IMR-90 (cell line): ENCODE data around the gene NPM1. TPM values are rescaled to one million over a fixed set of nuclear protein-coding genes. Genes with fewer than 3 reads are reported as not detected.

Source experiments
- ATAC-seq: fragments of 200-7000 bp; cut with Tn5 transposase; 2 replicates; pipeline ENCODE4 v1.9.1; 2020; ENCODE audit warnings: low read depth, mild to moderate bottlenecking, moderate library complexity
- BruUV-seq: library from RNA; stranded (reverse); fragments of 400-500 nt; replicated peaks from 2 replicates; lab custom pipeline; 2021; lab: Mats Ljungman, UMichigan
- CTCF ChIA-PET: fragments of 300-600 bp; formaldehyde crosslinking; extraction: SDS; loops from one replicate; lab custom pipeline; 2021; ENCODE audit warnings: antibody characterized with exemption; lab: Yijun Ruan, JAX
- POLR2A ChIA-PET: fragments of 300-600 bp; sonication (Branson Sonifier 250); formaldehyde crosslinking; loops from one replicate; lab custom pipeline; 2022; ENCODE audit warnings: antibody characterized with exemption; ENCODE audit not compliant: unreplicated experiment; lab: Charles Lee
- DNase-seq: peaks from one replicate; pipeline ENCODE4 v3.0.0; 2013
- H2AFZ ChIP-seq: replicated peaks from 2 replicates; pipeline ENCODE3; 2013; ENCODE audit warnings: low read length, mild to moderate bottlenecking; ENCODE audit not compliant: poor library complexity
- H2AK5ac ChIP-seq: 2 replicates; pipeline ENCODE4 v1.6.1; 2013; ENCODE audit warnings: low read depth, low read length, inconsistent platforms
- H2AK9ac ChIP-seq: replicated peaks from 2 replicates; pipeline ENCODE3; 2013; ENCODE audit warnings: mild to moderate bottlenecking, low read depth, low read length, moderate library complexity; ENCODE audit not compliant: poor library complexity
- H2BK120ac ChIP-seq: 2 replicates; pipeline ENCODE4 v1.6.1; 2013; ENCODE audit warnings: low read depth, low read length, inconsistent platforms
- H2BK15ac ChIP-seq: 3 replicates; pipeline ENCODE4 v1.6.1; 2013; ENCODE audit warnings: low read depth, low read length, inconsistent platforms
- H2BK20ac ChIP-seq: 2 replicates; pipeline ENCODE4 v1.6.1; 2013; ENCODE audit warnings: low read depth, mild to moderate bottlenecking, inconsistent platforms, low read length, moderate library complexity
- H2BK5ac ChIP-seq: 2 replicates; pipeline ENCODE4 v1.6.1; 2013; ENCODE audit warnings: mild to moderate bottlenecking, low read depth, low read length, inconsistent platforms; ENCODE audit not compliant: poor library complexity, severe bottlenecking
- H3K14ac ChIP-seq: replicated peaks from 2 replicates; pipeline ENCODE4 v1.6.1; 2013; ENCODE audit warnings: low read depth, low read length, inconsistent platforms
- H3K18ac ChIP-seq: 2 replicates; pipeline ENCODE4 v1.6.1; 2013; ENCODE audit warnings: low read depth, low read length, control low read depth
- H3K23ac ChIP-seq: 2 replicates; pipeline ENCODE4 v1.6.1; 2013; ENCODE audit warnings: low read depth, low read length, inconsistent platforms
- H3K27ac ChIP-seq: 2 replicates; pipeline ENCODE4 v1.5.1; 2013; ENCODE audit warnings: mild to moderate bottlenecking, control low read depth, low read length; ENCODE audit not compliant: insufficient read depth
- H3K27me3 ChIP-seq: 2 replicates; pipeline ENCODE4 v1.6.1; 2013; ENCODE audit warnings: low read length; ENCODE audit not compliant: control insufficient read depth, insufficient read depth
- H3K36me3 ChIP-seq: 2 replicates; pipeline ENCODE4 v1.6.1; 2013; ENCODE audit warnings: low read length, mixed read lengths; ENCODE audit not compliant: control insufficient read depth, insufficient read depth
- H3K4ac ChIP-seq: 2 replicates; pipeline ENCODE4 v1.6.1; 2013; ENCODE audit warnings: low read depth, low read length, inconsistent platforms
- H3K4me1 ChIP-seq: 2 replicates; pipeline ENCODE4 v1.6.1; 2013; ENCODE audit warnings: low read length, mixed read lengths; ENCODE audit not compliant: control insufficient read depth, insufficient read depth
- H3K4me2 ChIP-seq: 2 replicates; pipeline ENCODE4 v1.6.1; 2013; ENCODE audit warnings: low read depth, mild to moderate bottlenecking, control low read depth, low read length, moderate library complexity
- H3K4me3 ChIP-seq: 2 replicates; pipeline ENCODE4 v1.5.1; 2013; ENCODE audit warnings: low read depth, mild to moderate bottlenecking, control low read depth, low read length, moderate library complexity; ENCODE audit not compliant: insufficient read depth
- H3K56ac ChIP-seq: 2 replicates; pipeline ENCODE4 v1.6.1; 2013; ENCODE audit warnings: low read length, inconsistent platforms; ENCODE audit not compliant: insufficient read depth; ENCODE audit errors: extremely low read depth
- H3K79me1 ChIP-seq, 2 experiments: 2 replicates each; pipeline ENCODE4 v1.6.1; 2013; ENCODE audit warnings: low read length in 2 of 2, inconsistent platforms in 1 of 2, low read depth in 1 of 2
- H3K9ac ChIP-seq: 2 replicates; pipeline ENCODE4 v1.6.1; 2013; ENCODE audit warnings: low read depth, low read length, control low read depth
- H3K9me1 ChIP-seq: 2 replicates; pipeline ENCODE4 v1.6.1; 2013; ENCODE audit warnings: low read length, inconsistent platforms; ENCODE audit not compliant: insufficient read depth
- H3K9me3 ChIP-seq: 2 replicates; pipeline ENCODE4 v1.6.1; 2013; ENCODE audit warnings: low read length; ENCODE audit not compliant: control insufficient read depth, insufficient read depth
- H4K20me1 ChIP-seq: 2 replicates; pipeline ENCODE4 v1.6.1; 2013; ENCODE audit warnings: low read length, inconsistent platforms; ENCODE audit not compliant: insufficient read depth
- H4K5ac ChIP-seq: 2 replicates; pipeline ENCODE4 v1.6.1; 2013; ENCODE audit warnings: mild to moderate bottlenecking, low read depth, low read length, control low read depth
- H4K8ac ChIP-seq, 2 experiments: 2 replicates each; pipeline ENCODE4 v1.6.1; 2013; ENCODE audit warnings: low read depth in 2 of 2, low read length in 2 of 2, control low read depth in 1 of 2, inconsistent platforms in 1 of 2
- H4K91ac ChIP-seq: 2 replicates; pipeline ENCODE4 v1.6.1; 2013; ENCODE audit warnings: low read depth, low read length, inconsistent platforms; ENCODE audit not compliant: insufficient read depth
- BHLHE40 ChIP-seq: fragments of 150-350 bp; IDR thresholded peaks from 2 replicates; pipeline ENCODE4 v1.6.1; 2016; ENCODE audit warnings: mild to moderate bottlenecking, low read depth, low read length
- CHD1 ChIP-seq: IDR thresholded peaks from 2 replicates; pipeline ENCODE4 v1.6.1; 2012; ENCODE audit warnings: low read depth, low read length, improper control_type of control experiment
- FOS ChIP-seq: fragments of 150-350 bp; IDR thresholded peaks from 2 replicates; pipeline ENCODE4 v1.6.1; 2016; ENCODE audit warnings: low read depth, low read length
- MAFK ChIP-seq: IDR thresholded peaks from 2 replicates; pipeline ENCODE4 v1.6.1; 2012; ENCODE audit warnings: low read depth, low read length, improper control_type of control experiment
- MXI1 ChIP-seq: IDR thresholded peaks from 2 replicates; pipeline ENCODE4 v1.6.1; 2012; ENCODE audit warnings: low read depth, mild to moderate bottlenecking, low read length, moderate library complexity, borderline replicate concordance
- NFE2L2 ChIP-seq: fragments of 150-350 bp; IDR thresholded peaks from 2 replicates; pipeline ENCODE4 v1.6.1; 2016; ENCODE audit warnings: low read depth, mild to moderate bottlenecking, low read length
- POLR2A ChIP-seq: IDR thresholded peaks from 2 replicates; pipeline ENCODE4 v1.6.1; 2012; ENCODE audit warnings: mild to moderate bottlenecking, low read depth, low read length
- RAD21 ChIP-seq: IDR thresholded peaks from 2 replicates; pipeline ENCODE4 v1.6.1; 2012; ENCODE audit warnings: low read length, improper control_type of control experiment
- RCOR1 ChIP-seq: IDR thresholded peaks from 2 replicates; pipeline ENCODE4 v1.6.1; 2012; ENCODE audit warnings: mild to moderate bottlenecking, low read length, improper control_type of control experiment; ENCODE audit not compliant: insufficient replicate concordance
- RFX5 ChIP-seq: IDR thresholded peaks from 2 replicates; pipeline ENCODE4 v1.8.0; 2012; ENCODE audit warnings: low read depth, mild to moderate bottlenecking, low read length, moderate library complexity
- SMC3 ChIP-seq: fragments of 150-350 bp; IDR thresholded peaks from 2 replicates; pipeline ENCODE4 v1.6.1; 2016; ENCODE audit warnings: low read depth, mild to moderate bottlenecking, antibody characterized with exemption, low read length, moderate library complexity
- USF2 ChIP-seq: fragments of 150-350 bp; IDR thresholded peaks from 2 replicates; pipeline ENCODE4 v1.6.1; 2017; ENCODE audit warnings: mild to moderate bottlenecking, antibody characterized with exemption, low read length, low read depth
- WGBS, 2 experiments: methylation state at CpG; one replicate each; pipeline versions ENCODE4 v1.1.5 to v1.1.7; 2013; ENCODE audit warnings: missing lambda C conversion rate in 2 of 2; ENCODE audit not compliant: insufficient read length in 1 of 2; ENCODE audit errors: extremely low coverage in 2 of 2; 5-methylcytosine and 5-hydroxymethylcytosine counted together
- dilution Hi-C: fragments of 300-500 bp; cut with HindIII; formaldehyde crosslinking; loops from one replicate; pipeline ENCODE4 v1.14.3; 2018; ENCODE audit warnings: low sequenced_read_pairs; ENCODE audit not compliant: unreplicated experiment
- in situ Hi-C: fragments of 300-500 bp; cut with MboI; formaldehyde crosslinking; loops from 3 replicates; pipeline ENCODE4 v1.14.3; 2019; ENCODE audit warnings: low sequenced_read_pairs, inconsistent platforms, mixed read lengths
- intact Hi-C: fragments of 100-400 bp; cut with micrococcal nuclease; formaldehyde crosslinking; loops from 2 replicates; pipeline ENCODE4 v1.10.0; 2022
- polyA plus RNA-seq, 3 experiments: library from polyadenylated mRNA; depleted of rRNA; stranded (reverse); fragments of >200 nt; gene quantifications; 2 replicates each; pipeline ENCODE4 v1.2.3, GENCODE V29; 2012; ENCODE audit warnings: low replicate concordance in 1 of 3
- total RNA-seq: library from RNA; depleted of rRNA; stranded (reverse); fragments of >200 nt; gene quantifications from 2 replicates; pipeline ENCODE4 v1.2.3, GENCODE V29; 2012
- TF ChIP-seq, protein P1 (sequence below): fragments of 150-350 bp; IDR thresholded peaks from 2 replicates; pipeline ENCODE4 v1.6.1; 2016; ENCODE audit warnings: low read depth, mild to moderate bottlenecking, low read length, moderate library complexity, borderline replicate concordance

Gene NPM1
- total and polyA plus RNA-seq, 2 of the 4 experiments (the other 2 are of a cell fraction) = 856 to 929 TPM

DNA sequence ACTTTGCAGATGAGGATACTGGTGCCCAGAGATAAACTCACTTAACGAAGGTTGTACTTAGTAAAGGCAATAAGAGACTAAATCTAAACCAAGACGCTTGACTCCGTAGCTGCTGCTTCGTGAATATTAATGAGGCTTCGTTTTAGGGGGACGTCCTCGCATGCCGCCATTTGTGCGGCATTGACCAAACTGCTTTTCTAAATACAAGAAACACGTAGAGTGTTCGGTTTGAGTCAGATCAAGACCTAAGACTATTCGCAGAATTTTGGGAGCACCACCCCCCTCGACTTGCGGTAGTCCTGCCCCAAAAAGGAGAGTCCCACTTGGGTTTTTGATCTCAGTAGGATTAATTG, 1.1 kb downstream of the NPM1 start:
- ChIA-PET CTCF (no interaction called here), POLR2A (no interaction called here)
- Histone ChIP-seq H3K9me3 (no peaks in the 10 kb centered on the region), H2AFZ (peak overlapping the region; percentile 81), H4K20me1 (peaks cover 60% of the 10 kb centered on the region), H3K4me2 (peak overlapping the region; percentile 97), H3K4ac (peak overlapping the region; percentile 29; the same call in 1 of the 2 replicates), H3K14ac (peak overlapping the region; percentile 88), H4K91ac (no peak overlapping the region), H3K4me1 (no peaks in the 10 kb centered on the region; the same call in 1 of the 2 replicates), H4K8ac (peak overlapping the region in 1 of 2 experiments; percentile 56; a peak in 1 of 4 replicates), H2BK20ac (no peak overlapping the region), H2AK5ac (peak overlapping the region; percentile 3; the same call in 1 of the 2 replicates), H4K5ac (no peak overlapping the region), H3K36me3 (peaks cover 15% of the 10 kb centered on the region), H3K18ac (no peak overlapping the region), H2BK15ac (no peak overlapping the region), H2BK120ac (no peak overlapping the region), H3K9me1 (peaks cover 5% of the 10 kb centered on the region; the same call in 1 of the 2 replicates), H3K56ac (peak overlapping the region; percentile 17; the same call in 1 of the 2 replicates), H3K27me3 (no peaks in the 10 kb centered on the region), H3K9ac (peak overlapping the region; percentile 62), H3K23ac (peak overlapping the region; percentile 73; the same call in 1 of the 2 replicates), H2BK5ac (no peak overlapping the region), H3K27ac (peak overlapping the region; percentile 9; the same call in 1 of the 2 replicates), H2AK9ac (peak overlapping the region; percentile 95), H3K4me3 (peak overlapping the region; percentile 63), H3K79me1 (peaks cover 0 to 17% of the 10 kb centered on the region in 2 experiments; a peak in 2 of 4 replicates)
- in situ Hi-C loops = no loop called here
- no TSS peak for BruUV-seq
- DNase-seq (no peak), ATAC-seq (no peak)
- intact Hi-C loops = no loop called here
- TF ChIP-seq MXI1 (no peak), RCOR1 (no peak), BHLHE40 (no peak), RFX5 (no peak), FOS (no peak), MAFK (no peak), POLR2A (no peak), CHD1 (no peak), RAD21 (no peak), NFE2L2 (no peak), USF2 (no peak), SMC3 (no peak)
- TF ChIP-seq, protein P1, sequence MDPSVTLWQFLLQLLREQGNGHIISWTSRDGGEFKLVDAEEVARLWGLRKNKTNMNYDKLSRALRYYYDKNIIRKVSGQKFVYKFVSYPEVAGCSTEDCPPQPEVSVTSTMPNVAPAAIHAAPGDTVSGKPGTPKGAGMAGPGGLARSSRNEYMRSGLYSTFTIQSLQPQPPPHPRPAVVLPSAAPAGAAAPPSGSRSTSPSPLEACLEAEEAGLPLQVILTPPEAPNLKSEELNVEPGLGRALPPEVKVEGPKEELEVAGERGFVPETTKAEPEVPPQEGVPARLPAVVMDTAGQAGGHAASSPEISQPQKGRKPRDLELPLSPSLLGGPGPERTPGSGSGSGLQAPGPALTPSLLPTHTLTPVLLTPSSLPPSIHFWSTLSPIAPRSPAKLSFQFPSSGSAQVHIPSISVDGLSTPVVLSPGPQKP = no peak
- no CpG with 5 or more reads among the region's 14 CpGs for WGBS, 2 experiments
- dilution Hi-C loops = no loop called here
